Lower leg skin (tissue), 4 donors: ENCODE results near the gene DDX41. TPM values are rescaled to one million over a fixed set of nuclear protein-coding genes. Genes with fewer than 3 reads are reported as not detected.

ENCODE experiments used
- DNase-seq, 2 donors: peaks; one replicate each; pipeline ENCODE4 v3.0.0-alpha.2; 2019; ENCODE audit warnings: low spot score in 2 of 2
- H3K4me3 ChIP-seq: fragments of 200-600 bp; sonication (generic); 2 replicates; pipeline ENCODE4 v1.5.1; 2017; ENCODE audit warnings: mild to moderate bottlenecking, low read depth; ENCODE audit not compliant: poor library complexity, severe bottlenecking
- CTCF ChIP-seq, 3 donors: fragments of 450-650 bp; IDR thresholded peaks; one replicate each; pipeline ENCODE4 v1.5.1; 2016; ENCODE audit warnings: antibody characterized with exemption in 3 of 3, mild to moderate bottlenecking in 3 of 3, moderate library complexity in 2 of 3
- POLR2A ChIP-seq, 2 donors: fragments of 450-650 bp; IDR thresholded peaks; one replicate each; pipeline ENCODE4 v1.6.1; 2016 to 2017; ENCODE audit warnings: antibody characterized with exemption in 2 of 2, mild to moderate bottlenecking in 1 of 2, moderate library complexity in 1 of 2
- WGBS, 2 donors: methylation state at CpG; one replicate each; pipeline ENCODE4 v1.1.5; 2018; 5-methylcytosine and 5-hydroxymethylcytosine counted together
- intact Hi-C: fragments of 100-400 bp; cut with DNase I; formaldehyde crosslinking; loops from one replicate; pipeline ENCODE4 v1.15.0; 2023; ENCODE audit warnings: low total_unique reads
- total RNA-seq, 4 donors: library from RNA; depleted of rRNA; stranded (reverse); fragments of >200 nt; gene quantifications; one replicate each; pipeline ENCODE4 v1.1.0, GENCODE V29; 2016

Gene DDX41
- total RNA-seq, 4 donors from 2014 or later, result 70.7 to 108 (median 88.6) TPM

GRCh38 chr5:177466861-177467260 is 49.9 kb downstream of the DDX41 start:
- intact Hi-C loops, result loop anchor here (5.0 kb wide), 1 partner anchor 460 kb away; the partner anchor contains the start of gene UIMC1
- 94% methylated on average over 24 to 25 of the region's 25 CpGs for WGBS, 2 donors

GRCh38 chr5:177465044-177465443 is 51.7 kb downstream of the DDX41 start:
- intact Hi-C loops, result loop anchor here (5.0 kb wide), 1 partner anchor 458 kb away; the partner anchor contains the start of gene UIMC1
- no peak overlapping the region for H3K4me3 ChIP-seq
- DNase-seq, result no peak
- 91 to 97% methylated on average over 11 of the region's 11 CpGs for WGBS, 2 donors
- no peak for TF ChIP-seq POLR2A (IDR thresholded peaks at IDR 0.05)
- no peak for TF ChIP-seq CTCF (IDR thresholded peaks at IDR 0.05)

More at GRCh38 chr5:177466861-177467260, 49.9 kb downstream of the DDX41 start:
- TF ChIP-seq CTCF (IDR thresholded peaks at IDR 0.05) (no peak), POLR2A (IDR thresholded peaks at IDR 0.05) (no peak)
- H3K4me3 ChIP-seq, result no peak overlapping the region
- no peak for DNase-seq

- H3K4me3 ChIP-seq, result no peak overlapping the region
- no peak for TF ChIP-seq POLR2A (IDR thresholded peaks at IDR 0.05)
- TF ChIP-seq CTCF (IDR thresholded peaks at IDR 0.05), result no peak
- WGBS, 2 donors, result 67 to 77% methylated on average over 27 of the region's 27 CpGs
- intact Hi-C loops, result no loop called here
- no peak for DNase-seq
Observed at GRCh38 chr5:177462021-177462670, 54.6 kb downstream of the DDX41 start.

Other genes with a start within 250 kb of the DDX41 start
- gene RAB24, start 213.2 kb downstream of the DDX41 start, total RNA-seq, result 10 to 100 TPM; 52.2 to 98.5 (median 73.7) TPM
- 100 to 1,000 TPM in 2 of 4 donors, 10 to 100 TPM in 2; 60.7 to 122 (median 96.7) TPM for gene PRELID1, start 213.2 kb downstream of the DDX41 start, total RNA-seq
- 10 to 100 TPM in 2 of 4 donors, 1 to 10 TPM in 2; 4.9 to 19.8 (median 13.2) TPM for gene MXD3, start 205.1 kb downstream of the DDX41 start, total RNA-seq
- gene LMAN2, start 165.3 kb downstream of the DDX41 start, total RNA-seq, result 100 to 1,000 TPM; 139 to 191 (median 166) TPM
- 10 to 100 TPM; 28.6 to 38.3 (median 37.2) TPM for gene RGS14, start 159.0 kb downstream of the DDX41 start, total RNA-seq
- gene SLC34A1, start 132.5 kb downstream of the DDX41 start, total RNA-seq, result under 1 TPM in 2 of 4 donors, not detected in 2; 0.12 to 0.39 TPM
- gene PFN3, start 116.3 kb downstream of the DDX41 start, total RNA-seq, result not detected
- gene F12, start 107.4 kb downstream of the DDX41 start, total RNA-seq, result 10 to 100 TPM in 2 of 4 donors, 1 to 10 TPM in 2; 1.9 to 14.5 (median 10.1) TPM
- 10 to 100 TPM; 29.5 to 56.7 (median 38.1) TPM for gene GRK6, start 90.3 kb downstream of the DDX41 start, total RNA-seq
- gene PRR7, start 70.1 kb downstream of the DDX41 start, total RNA-seq, result 10 to 100 TPM in 1 of 4 donors, 1 to 10 TPM in 3; 5.4 to 10.2 (median 8.0) TPM
- gene DBN1, start 43.3 kb downstream of the DDX41 start, total RNA-seq, result 10 to 100 TPM; 14.0 to 65.5 (median 27.6) TPM
- gene PDLIM7, start 19.4 kb downstream of the DDX41 start, total RNA-seq, result 10 to 100 TPM; 11.8 to 31.7 (median 23.5) TPM
- gene DOK3, start 7.1 kb downstream of the DDX41 start, total RNA-seq, result 1 to 10 TPM; 1.5 to 4.0 (median 2.0) TPM
- 100 to 1,000 TPM in 1 of 4 donors, 10 to 100 TPM in 3; 57.0 to 128 (median 69.7) TPM for gene FAM193B, start 37.6 kb upstream of the DDX41 start, total RNA-seq
- gene TMED9, start 75.2 kb upstream of the DDX41 start, total RNA-seq, result 10 to 100 TPM; 70.4 to 95.7 (median 80.4) TPM
- 10 to 100 TPM; 11.8 to 17.8 (median 16.4) TPM for gene B4GALT7, start 83.2 kb upstream of the DDX41 start, total RNA-seq